ENCODE data around the gene ANXA1. TPM values are rescaled to one million over a fixed set of nuclear protein-coding genes. Genes with fewer than 3 reads are reported as not detected.

Gene ANXA1
- total RNA-seq, 4 donors from 2014 or later: 358 to 550 (median 501) TPM

DNA sequence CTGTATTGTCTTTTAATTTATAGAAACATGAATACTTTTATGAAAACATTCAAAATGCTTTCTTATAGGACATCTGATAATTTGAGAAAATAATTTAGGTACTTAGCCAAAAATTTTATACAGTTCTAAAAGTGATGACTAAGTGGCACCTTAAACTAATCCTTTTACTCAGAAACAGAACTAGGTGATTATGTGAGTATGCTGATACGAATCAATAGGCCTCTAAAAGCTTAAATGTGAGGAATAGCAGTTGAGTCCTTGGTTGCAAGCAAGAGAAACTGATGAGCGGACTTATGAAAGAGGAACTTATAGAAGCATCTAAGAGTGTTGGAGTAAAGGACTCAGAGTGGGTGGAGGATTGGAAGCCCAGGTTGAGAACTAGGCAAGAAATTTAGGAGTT lies 26.4 kb downstream of the ANXA1 start:
- TF ChIP-seq EP300 (IDR thresholded peaks at IDR 0.05) (no peak), POLR2A (IDR thresholded peaks at IDR 0.05) (no peak), POLR2AphosphoS5 (IDR thresholded peaks at IDR 0.05) (no peak), CTCF (IDR thresholded peaks at IDR 0.05) (no peak)
- no peak overlapping the region for H3K4me3 ChIP-seq
- DNase-seq (ENCODE audit: low spot score in 2 of 2): no peak
- no peaks in the 10 kb centered on the region for H3K9me3 ChIP-seq
- no peaks in the 10 kb centered on the region for H3K36me3 ChIP-seq
- peaks cover 13% of the 10 kb centered on the region for H3K4me1 ChIP-seq
- no peak overlapping the region for H3K27ac ChIP-seq
- H3K27me3 ChIP-seq: no peaks in the 10 kb centered on the region
- 98% methylated on average over 2 of the region's 2 CpGs for WGBS

GRCh38 chr9:73179589-73179988 lies 27.9 kb downstream of the ANXA1 start:
- H3K27ac ChIP-seq: no peak overlapping the region

DNA sequence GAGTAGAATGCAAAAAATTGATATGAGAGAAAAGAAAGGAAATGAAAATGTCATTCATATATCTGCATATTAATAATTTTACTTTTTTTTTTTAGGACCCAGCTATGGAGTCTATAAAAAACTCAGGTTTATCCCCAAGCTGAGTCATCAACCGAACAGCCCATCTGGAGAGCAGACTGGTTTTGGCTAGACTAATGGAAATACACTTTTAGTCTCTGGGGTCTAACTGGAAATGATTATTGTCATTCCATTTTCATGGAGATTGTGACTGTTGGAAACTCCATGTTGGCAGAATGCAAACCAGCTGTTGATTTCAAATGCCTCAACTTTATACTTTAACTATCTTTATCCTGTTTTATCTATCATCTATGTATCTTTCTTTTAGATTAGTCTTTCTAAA lies 28.7 kb downstream of the ANXA1 start:
- 26% methylated on average over 1 of the region's 1 CpG for WGBS
- TF ChIP-seq EP300 (IDR thresholded peaks at IDR 0.05): no peak
- no peak for TF ChIP-seq POLR2AphosphoS5 (IDR thresholded peaks at IDR 0.05)
- no peak for TF ChIP-seq CTCF (IDR thresholded peaks at IDR 0.05)
- no peak for TF ChIP-seq POLR2A (IDR thresholded peaks at IDR 0.05)
- no peak for DNase-seq (ENCODE audit: low spot score in 2 of 2)
- Histone ChIP-seq H3K4me3 (no peak overlapping the region), H3K9me3 (no peaks in the 10 kb centered on the region), H3K27ac (no peak overlapping the region), H3K4me1 (peaks cover 13% of the 10 kb centered on the region), H3K36me3 (no peaks in the 10 kb centered on the region), H3K27me3 (no peaks in the 10 kb centered on the region)

More at GRCh38 chr9:73179589-73179988, 27.9 kb downstream of the ANXA1 start:
- no peaks in the 10 kb centered on the region for H3K36me3 ChIP-seq
- TF ChIP-seq POLR2AphosphoS5 (IDR thresholded peaks at IDR 0.05): no peak
- TF ChIP-seq POLR2A (IDR thresholded peaks at IDR 0.05): no peak
- TF ChIP-seq CTCF (IDR thresholded peaks at IDR 0.05): no peak
- no peak for TF ChIP-seq EP300 (IDR thresholded peaks at IDR 0.05)
- WGBS: 35% methylated on average over 3 of the region's 3 CpGs
- H3K4me1 ChIP-seq: peaks cover 13% of the 10 kb centered on the region
- H3K9me3 ChIP-seq: no peaks in the 10 kb centered on the region
- H3K27me3 ChIP-seq: no peaks in the 10 kb centered on the region
- no peak overlapping the region for H3K4me3 ChIP-seq
- no peak for DNase-seq (ENCODE audit: low spot score in 2 of 2)

GRCh38 chr9:73182928-73183327 lies 31.3 kb downstream of the ANXA1 start:
- Histone ChIP-seq H3K9me3 (no peaks in the 10 kb centered on the region), H3K4me3 (no peak overlapping the region), H3K27me3 (no peaks in the 10 kb centered on the region), H3K4me1 (peaks cover 13% of the 10 kb centered on the region), H3K27ac (no peak overlapping the region), H3K36me3 (no peaks in the 10 kb centered on the region)
- 65% methylated on average over 1 of the region's 1 CpG for WGBS
- TF ChIP-seq EP300 (IDR thresholded peaks at IDR 0.05) (no peak), POLR2AphosphoS5 (IDR thresholded peaks at IDR 0.05) (no peak), POLR2A (IDR thresholded peaks at IDR 0.05) (no peak), CTCF (IDR thresholded peaks at IDR 0.05) (no peak)
- DNase-seq (ENCODE audit: low spot score in 2 of 2): no peak

DNA sequence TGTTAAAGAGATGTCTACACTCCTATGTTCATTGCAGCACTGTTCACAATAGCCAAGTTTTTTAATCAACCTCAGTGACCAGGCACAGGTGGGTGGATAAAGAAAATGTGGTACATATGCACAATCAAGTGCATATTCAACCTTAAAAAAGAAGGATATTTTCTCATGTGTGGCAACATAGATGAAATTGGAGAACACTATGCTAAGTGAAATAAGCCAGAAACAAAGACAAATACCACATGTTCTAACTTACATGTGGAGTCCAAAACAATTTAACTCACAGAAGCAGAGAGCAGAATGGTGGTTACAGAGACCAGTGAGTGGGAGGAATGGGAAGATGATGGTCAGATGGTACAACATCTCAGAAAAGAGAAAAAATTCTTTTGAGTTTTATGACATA lies 31.8 kb downstream of the ANXA1 start:
- TF ChIP-seq CTCF (IDR thresholded peaks at IDR 0.05): no peak
- no peak for TF ChIP-seq POLR2A (IDR thresholded peaks at IDR 0.05)
- TF ChIP-seq EP300 (IDR thresholded peaks at IDR 0.05): no peak
- no peak for TF ChIP-seq POLR2AphosphoS5 (IDR thresholded peaks at IDR 0.05)
- Histone ChIP-seq H3K9me3 (no peaks in the 10 kb centered on the region), H3K4me1 (peaks cover 13% of the 10 kb centered on the region), H3K27ac (no peak overlapping the region), H3K4me3 (no peak overlapping the region), H3K36me3 (no peaks in the 10 kb centered on the region), H3K27me3 (no peaks in the 10 kb centered on the region)
- no peak for DNase-seq (ENCODE audit: low spot score in 2 of 2)

Measured in suprapubic skin (tissue), 4 donors.